NCI-H2196 (cell line): ENCODE measurements around the gene FJX1.
"Not testable (repeated sequence)": the region's sequence is repeated elsewhere in the genome, so short reads cannot be mapped to it uniquely, and the experiment has no call there.

Source experiments
- DNase-seq: peaks from one replicate; lab custom pipeline; 2025; ENCODE audit not compliant: unreplicated experiment; lab: John Stamatoyannopoulos, UW

The FJX1 gene

DNA sequence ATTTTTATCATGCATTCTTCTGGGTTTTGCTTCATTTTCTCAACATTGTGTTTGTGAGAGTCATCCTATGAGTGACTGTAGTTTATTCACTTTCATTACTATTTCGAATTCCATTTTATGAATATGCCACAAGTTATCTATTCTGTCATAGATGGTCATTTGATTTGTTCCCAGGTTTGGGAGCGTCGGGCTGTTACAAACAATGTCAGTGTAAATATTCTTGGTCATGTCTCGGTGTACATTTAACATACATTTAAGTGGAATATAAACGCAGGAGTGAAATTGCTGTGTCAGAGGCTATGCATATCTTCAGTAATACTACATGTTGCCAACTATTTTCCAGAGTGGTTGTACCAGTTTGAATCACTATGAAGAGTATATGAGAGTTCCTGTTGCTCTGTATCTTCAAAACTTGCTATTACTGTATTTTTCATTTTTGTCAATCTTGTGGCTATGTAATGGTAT is 46.7 kb downstream of the FJX1 start:
- DNase-seq, result no peak

DNA sequence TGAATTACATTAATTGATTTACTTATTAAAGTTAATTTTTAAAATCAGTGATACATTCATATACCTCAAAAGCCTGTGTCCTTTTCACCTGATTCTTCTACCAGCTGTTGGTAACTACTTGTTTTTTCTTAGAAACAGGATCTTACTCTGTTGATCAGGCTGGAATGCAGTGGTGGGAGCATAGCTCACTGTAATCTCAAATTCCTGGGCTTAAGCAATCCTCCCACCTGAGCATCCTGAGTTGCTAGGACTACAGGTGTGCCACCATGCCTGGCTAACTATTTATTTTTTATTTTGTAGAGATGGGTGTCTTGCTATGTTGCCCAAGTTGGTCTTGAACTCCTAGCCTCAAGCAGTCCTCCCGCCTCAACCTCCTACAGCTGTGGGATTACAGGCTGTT is 49.0 kb downstream of the FJX1 start:
- no peak for DNase-seq

DNA sequence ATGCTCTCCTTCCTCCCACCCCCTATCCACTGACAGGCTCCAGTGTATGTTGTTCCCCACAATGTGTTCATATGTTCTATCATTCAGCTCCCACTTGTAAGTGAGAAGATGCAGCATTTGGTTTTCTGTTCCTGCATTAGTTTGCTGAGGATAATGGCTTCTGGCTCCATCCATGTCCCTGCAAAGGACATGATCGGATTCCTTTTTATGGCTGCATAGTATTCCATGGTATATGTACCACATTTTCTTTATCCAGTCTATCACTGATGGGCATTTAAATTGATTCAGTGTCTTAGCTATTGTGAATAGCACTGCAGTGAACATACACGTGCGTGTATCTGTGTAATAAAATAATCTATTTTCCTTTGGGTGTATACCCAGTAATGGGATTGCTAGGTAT is 50.1 kb downstream of the FJX1 start:
- not testable (repeated sequence) for DNase-seq
